ENCODE data around the gene ATOX1.

Gene ATOX1

DNA sequence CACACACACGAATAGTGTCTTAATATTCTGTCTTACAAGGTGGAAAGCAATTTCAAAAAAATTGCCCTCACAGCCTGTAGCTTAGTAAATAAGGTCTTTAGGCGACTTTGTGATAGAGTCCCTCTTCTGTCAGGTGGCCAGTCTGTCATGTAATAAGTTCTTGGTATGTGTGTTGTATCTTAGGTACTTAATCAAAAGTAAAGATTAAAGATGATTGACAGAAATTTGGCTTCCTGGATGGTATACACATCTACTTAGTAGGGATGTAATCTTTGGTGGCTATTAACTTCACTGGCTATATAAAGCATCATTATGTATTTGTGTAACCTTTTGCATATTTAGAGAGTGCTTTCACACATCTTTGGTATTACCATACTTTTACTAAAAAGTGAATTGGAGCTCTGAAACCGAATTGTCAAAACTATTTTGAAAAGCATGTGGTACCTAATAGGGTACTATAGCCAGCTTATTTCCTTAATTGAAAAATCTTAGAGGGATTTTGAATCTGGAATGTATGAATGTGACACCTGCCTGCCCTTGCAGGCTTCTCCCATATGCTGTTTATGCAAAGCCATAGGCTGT is 16.7 kb upstream of the ATOX1 start:
- no peaks in the 10 kb centered on the region for H3K9me3 Mint-ChIP-seq
- H3K4me3 Mint-ChIP-seq, result peak overlapping the region; percentile 28
- H3K27ac Mint-ChIP-seq, result peak overlapping the region; percentile 36
- H3K36me3 Mint-ChIP-seq, result peaks cover 24% of the 10 kb centered on the region
- peaks cover 39% of the 10 kb centered on the region for H3K4me1 Mint-ChIP-seq
- DNase-seq (ENCODE audit: low spot score in 2 of 2) (no peak), ATAC-seq (ENCODE audit: low read depth) (no peak)
- H3K27me3 Mint-ChIP-seq, result no peaks in the 10 kb centered on the region

DNA sequence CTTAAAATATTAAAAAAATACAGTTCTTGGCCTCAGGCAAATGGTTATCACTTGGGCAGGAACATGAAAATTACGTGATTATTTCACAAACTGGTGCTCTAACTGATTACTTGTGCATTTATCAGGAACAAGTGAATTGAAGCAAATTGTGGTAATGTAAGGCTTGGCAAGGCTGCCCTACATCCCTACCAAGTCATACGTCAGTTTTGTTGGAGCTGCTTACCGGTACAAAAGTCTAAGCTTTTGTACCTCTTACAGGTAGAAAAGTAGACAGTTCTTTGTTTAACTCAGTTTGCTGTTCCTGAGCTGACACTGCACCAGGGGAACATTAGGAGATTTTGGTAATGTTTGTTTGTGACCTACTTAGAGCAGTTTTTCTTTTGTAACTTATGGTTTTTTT is 15.5 kb upstream of the ATOX1 start:
- DNase-seq (ENCODE audit: low spot score in 2 of 2), result no peak
- peaks cover 17% of the 10 kb centered on the region for H3K36me3 Mint-ChIP-seq
- ATAC-seq (ENCODE audit: low read depth), result no peak
- no peaks in the 10 kb centered on the region for H3K27me3 Mint-ChIP-seq
- H3K9me3 Mint-ChIP-seq, result no peaks in the 10 kb centered on the region
- peaks cover 28% of the 10 kb centered on the region for H3K4me1 Mint-ChIP-seq
- no peak overlapping the region for H3K27ac Mint-ChIP-seq
- peak overlapping the region; percentile 66 for H3K4me3 Mint-ChIP-seq

DNA sequence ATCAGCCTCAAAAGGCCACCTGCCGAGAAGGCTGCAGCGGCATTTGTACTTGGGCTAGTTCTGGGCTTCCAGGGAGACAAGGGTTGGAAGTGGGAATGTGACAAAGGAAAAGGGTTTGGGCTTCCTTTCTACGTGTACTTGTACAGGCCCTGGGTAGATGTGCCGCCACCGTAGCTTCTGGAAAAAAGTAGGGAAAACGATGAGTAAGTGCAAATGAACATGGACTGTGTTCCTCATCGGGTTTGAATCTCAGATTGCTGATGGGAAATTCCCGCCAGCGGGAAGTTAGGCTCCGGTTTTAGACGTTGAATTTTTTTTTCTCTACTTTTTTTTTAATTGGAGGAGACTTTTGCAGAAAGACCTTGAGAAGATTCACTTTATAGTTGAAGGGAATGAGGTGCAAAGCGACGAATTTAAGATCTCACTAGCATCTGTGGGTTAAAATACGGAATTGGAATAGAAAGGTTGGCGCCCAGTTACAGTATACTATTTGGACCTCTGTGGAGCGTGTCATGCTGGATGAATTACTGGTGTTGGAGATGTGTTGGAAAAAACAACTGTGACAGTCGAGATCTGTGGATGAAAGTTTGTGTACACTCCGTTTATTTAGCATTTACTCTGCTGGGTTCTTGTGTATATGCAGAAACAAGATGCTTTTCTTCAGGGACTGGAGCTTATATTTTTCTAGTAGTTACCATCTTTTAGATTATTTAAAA is 14.6 kb upstream of the ATOX1 start:
- Mint-ChIP-seq H3K27ac (no peak overlapping the region), H3K4me1 (peaks cover 26% of the 10 kb centered on the region), H3K36me3 (peaks cover 14% of the 10 kb centered on the region), H3K27me3 (no peaks in the 10 kb centered on the region), H3K9me3 (no peaks in the 10 kb centered on the region), H3K4me3 (peak overlapping the region; percentile 94)
- no peak for DNase-seq (ENCODE audit: low spot score in 2 of 2)
- ATAC-seq (ENCODE audit: low read depth), result no peak

- DNase-seq (ENCODE audit: low spot score in 2 of 2) (peak in 1 of 2 donors; percentile 44), ATAC-seq (ENCODE audit: low read depth) (no peak)
- no peaks in the 10 kb centered on the region for H3K9me3 Mint-ChIP-seq
- H3K27ac Mint-ChIP-seq, result no peak overlapping the region
- peak overlapping the region; percentile 94 for H3K4me3 Mint-ChIP-seq
- no peaks in the 10 kb centered on the region for H3K27me3 Mint-ChIP-seq
- H3K36me3 Mint-ChIP-seq, result peaks cover 8% of the 10 kb centered on the region
- peaks cover 22% of the 10 kb centered on the region for H3K4me1 Mint-ChIP-seq
These were observed 13.8 kb upstream of the ATOX1 start for GRCh38 chr5:151772029-151772845.

GRCh38 chr5:151771259-151772028 is 13.0 kb upstream of the ATOX1 start, which contains the start of gene G3BP1:
TSS of gene G3BP1 (plus strand) at chr5:151771954. CDS start at chr5:151786621, 14,667 bp downstream.
- Mint-ChIP-seq H3K9me3 (no peaks in the 10 kb centered on the region), H3K27me3 (no peaks in the 10 kb centered on the region), H3K27ac (no peak within 1 kb of the TSS), H3K36me3 (peaks cover 5% of the 10 kb centered on the region), H3K4me1 (peaks cover 19% of the 10 kb centered on the region), H3K4me3 (peak within 1 kb of the TSS; percentile 94)
- ATAC-seq (ENCODE audit: low read depth) (peak; percentile 72), DNase-seq (ENCODE audit: low spot score in 2 of 2) (peak; percentile 95 to 96)

GRCh38 chr5:151770383-151771258 is 12.2 kb upstream of the ATOX1 start:
- no peak for DNase-seq (ENCODE audit: low spot score in 2 of 2)
- ATAC-seq (ENCODE audit: low read depth), result peak; percentile 12
- Mint-ChIP-seq H3K27me3 (no peaks in the 10 kb centered on the region), H3K4me1 (peaks cover 13% of the 10 kb centered on the region), H3K9me3 (no peaks in the 10 kb centered on the region), H3K27ac (no peak overlapping the region), H3K4me3 (no peak overlapping the region), H3K36me3 (no peaks in the 10 kb centered on the region)

DNA sequence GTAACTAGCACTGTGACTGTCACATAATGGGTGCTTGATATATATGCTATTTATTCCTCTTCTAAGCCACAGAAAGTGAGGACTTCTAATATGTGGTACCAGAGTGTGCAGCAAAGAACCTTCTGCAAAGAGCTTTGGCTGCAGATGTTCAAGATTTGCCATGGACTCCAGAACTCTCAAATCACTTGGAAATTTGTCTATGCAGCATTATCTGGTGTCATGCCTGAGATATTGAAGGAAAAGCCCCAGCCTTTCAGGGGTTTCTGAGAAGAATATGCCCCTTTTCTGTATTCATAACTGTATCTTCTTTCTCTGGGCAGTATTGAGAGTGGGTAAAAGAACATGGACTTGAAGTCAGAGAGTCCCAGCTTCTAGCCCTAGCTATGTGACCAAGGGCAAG is 8.5 kb upstream of the ATOX1 start:
- H3K27me3 Mint-ChIP-seq, result no peaks in the 10 kb centered on the region
- H3K4me1 Mint-ChIP-seq, result no peaks in the 10 kb centered on the region
- no peak overlapping the region for H3K27ac Mint-ChIP-seq
- no peaks in the 10 kb centered on the region for H3K9me3 Mint-ChIP-seq
- ATAC-seq (ENCODE audit: low read depth) (no peak), DNase-seq (ENCODE audit: low spot score in 2 of 2) (no peak)
- H3K36me3 Mint-ChIP-seq, result no peaks in the 10 kb centered on the region
- H3K4me3 Mint-ChIP-seq, result no peak overlapping the region

GRCh38 chr5:151764801-151765200 is 6.4 kb upstream of the ATOX1 start:
- H3K27ac Mint-ChIP-seq, result no peak overlapping the region
- no peaks in the 10 kb centered on the region for H3K27me3 Mint-ChIP-seq
- DNase-seq (ENCODE audit: low spot score in 2 of 2) (no peak), ATAC-seq (ENCODE audit: low read depth) (no peak)
- no peaks in the 10 kb centered on the region for H3K36me3 Mint-ChIP-seq
- H3K4me3 Mint-ChIP-seq, result no peak overlapping the region
- H3K9me3 Mint-ChIP-seq, result no peaks in the 10 kb centered on the region
- H3K4me1 Mint-ChIP-seq, result no peaks in the 10 kb centered on the region

- Mint-ChIP-seq H3K27ac (peak overlapping the region; percentile 79), H3K9me3 (no peaks in the 10 kb centered on the region), H3K27me3 (no peaks in the 10 kb centered on the region), H3K4me3 (peak overlapping the region; percentile 90), H3K36me3 (peaks cover 2% of the 10 kb centered on the region), H3K4me1 (peaks cover 25% of the 10 kb centered on the region)
- no peak for DNase-seq (ENCODE audit: low spot score in 2 of 2)
- ATAC-seq (ENCODE audit: low read depth), result peak; percentile 12
These were observed 346 bp downstream of the ATOX1 start for GRCh38 chr5:151758141-151758429.

DNA sequence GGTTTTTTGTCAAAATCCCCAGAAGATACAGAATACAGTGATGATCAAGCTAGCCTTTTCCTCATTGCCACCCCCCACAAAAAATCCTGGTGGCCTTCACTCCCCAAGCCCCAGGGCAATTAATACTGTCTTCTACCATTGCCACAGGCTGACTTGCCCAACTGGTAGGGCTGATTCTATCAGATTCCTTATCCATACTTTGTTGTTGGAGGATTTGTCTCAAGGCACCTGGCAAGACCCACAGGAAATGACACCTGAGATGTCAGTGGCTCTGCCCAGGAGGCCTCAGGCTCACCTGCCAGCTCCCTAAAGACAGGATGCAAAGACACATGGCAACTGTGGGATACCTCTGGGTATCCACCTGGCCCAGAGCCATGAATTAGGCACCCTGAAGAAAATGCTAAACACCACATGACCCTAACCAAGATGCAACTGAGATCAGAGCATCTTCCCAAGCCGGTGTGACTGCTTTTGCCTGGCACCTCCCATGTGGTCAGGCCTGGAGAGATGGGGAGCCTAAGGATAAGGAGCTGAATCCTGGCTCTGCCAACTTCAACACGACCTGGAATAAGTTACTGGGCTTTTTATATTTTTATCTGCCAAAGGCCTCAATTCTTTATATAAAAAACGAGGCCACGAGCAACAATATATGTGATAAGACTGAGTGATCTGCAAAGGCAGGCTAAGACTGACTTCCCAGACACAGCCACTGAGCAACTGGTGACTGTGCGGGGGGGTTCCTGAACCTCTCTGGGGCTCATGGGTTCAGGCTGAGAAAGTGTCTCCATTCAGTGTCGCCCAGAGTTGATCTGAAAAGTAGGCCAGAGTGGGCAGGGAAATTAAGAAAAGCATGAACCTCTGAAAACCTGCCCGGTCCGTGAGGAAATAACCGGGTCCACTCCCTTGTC is 944 bp downstream of the ATOX1 start:
- DNase-seq (ENCODE audit: low spot score in 2 of 2) (no peak), ATAC-seq (ENCODE audit: low read depth) (peak; percentile 6)
- Mint-ChIP-seq H3K36me3 (peaks cover 6% of the 10 kb centered on the region), H3K27me3 (no peaks in the 10 kb centered on the region), H3K27ac (peak overlapping the region; percentile 79), H3K4me1 (peaks cover 28% of the 10 kb centered on the region), H3K9me3 (no peaks in the 10 kb centered on the region), H3K4me3 (peak overlapping the region; percentile 90)

DNA sequence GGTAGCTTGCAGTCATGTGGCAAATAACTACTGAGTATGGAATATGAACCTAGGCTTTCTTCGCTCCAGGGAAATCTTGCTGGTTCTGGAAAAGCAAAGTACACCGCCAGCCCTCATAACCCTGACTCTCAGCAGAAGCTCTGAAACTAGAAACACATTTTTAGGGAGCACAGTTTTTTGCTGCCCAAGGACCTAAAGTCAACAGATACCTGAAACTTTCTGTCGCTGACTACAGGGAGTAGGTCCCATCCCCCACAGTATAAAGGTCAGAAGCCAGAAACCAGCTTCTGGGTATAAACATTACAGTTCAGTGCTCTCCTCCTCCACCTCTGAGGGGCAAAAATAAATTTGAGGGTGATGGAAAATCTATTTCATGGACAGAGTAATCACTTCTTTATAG is 3.0 kb downstream of the ATOX1 start:
- no peak for DNase-seq (ENCODE audit: low spot score in 2 of 2)
- no peaks in the 10 kb centered on the region for H3K27me3 Mint-ChIP-seq
- H3K9me3 Mint-ChIP-seq, result no peaks in the 10 kb centered on the region
- no peak overlapping the region for H3K4me3 Mint-ChIP-seq
- H3K36me3 Mint-ChIP-seq, result peaks cover 6% of the 10 kb centered on the region
- peaks cover 28% of the 10 kb centered on the region for H3K4me1 Mint-ChIP-seq
- no peak overlapping the region for H3K27ac Mint-ChIP-seq
- ATAC-seq (ENCODE audit: low read depth), result no peak

DNA sequence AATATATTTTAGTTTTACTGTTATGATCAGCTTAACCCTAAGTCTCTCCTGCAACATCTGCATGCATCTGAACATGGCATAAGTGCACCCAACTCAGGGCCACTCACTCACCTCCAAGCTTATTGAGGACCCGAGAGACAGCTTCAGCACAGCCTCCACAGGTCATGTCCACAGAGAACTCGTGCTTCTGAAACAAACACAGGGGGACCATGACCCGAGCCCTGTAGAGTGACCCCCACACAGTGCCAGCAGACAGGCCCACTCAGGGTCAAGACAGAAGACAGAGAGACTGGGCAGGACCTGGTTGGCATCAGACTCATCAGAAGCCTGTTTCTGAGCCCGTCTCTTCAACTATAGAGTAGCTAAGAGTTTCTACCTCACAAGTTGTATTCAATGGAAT is 6.8 kb downstream of the ATOX1 start:
- H3K9me3 Mint-ChIP-seq, result no peaks in the 10 kb centered on the region
- DNase-seq (ENCODE audit: low spot score in 2 of 2) (no peak), ATAC-seq (ENCODE audit: low read depth) (no peak)
- no peak overlapping the region for H3K4me3 Mint-ChIP-seq
- H3K36me3 Mint-ChIP-seq, result peaks cover 6% of the 10 kb centered on the region
- no peaks in the 10 kb centered on the region for H3K27me3 Mint-ChIP-seq
- H3K4me1 Mint-ChIP-seq, result peaks cover 15% of the 10 kb centered on the region
- no peak overlapping the region for H3K27ac Mint-ChIP-seq
